Measurements from ENCODE around the gene KIAA0408. TPM values are rescaled to one million over a fixed set of nuclear protein-coding genes. Genes with fewer than 3 reads are reported as not detected.

The KIAA0408 gene
- total RNA-seq, 2 donors from 2014 or later = 0.64 to 0.84 TPM

DNA sequence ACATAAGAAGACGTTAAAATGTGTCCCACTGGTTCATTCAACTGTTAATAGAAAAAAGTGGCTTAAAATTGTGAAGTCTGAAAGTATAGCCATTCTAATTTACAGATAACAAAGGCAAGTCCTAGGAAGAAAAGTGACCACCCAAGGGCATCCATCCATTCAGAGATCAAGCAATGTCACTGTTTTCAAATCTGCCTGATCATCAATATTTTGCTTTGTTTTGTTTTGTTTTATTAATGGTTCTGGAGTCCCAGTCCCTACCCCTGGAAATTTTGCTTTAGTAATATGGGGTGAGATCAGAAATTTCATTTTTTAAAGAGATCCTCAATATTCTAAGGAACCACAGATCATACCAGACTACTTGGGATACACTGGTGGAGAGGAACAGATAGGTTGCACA, 17.3 kb downstream of the KIAA0408 start:
- no peak overlapping the region for H3K27ac ChIP-seq (ENCODE audit: low read depth, low read length)
- no peak overlapping the region for H3K4me3 Mint-ChIP-seq
- no peaks in the 10 kb centered on the region for H3K36me3 Mint-ChIP-seq (ENCODE audit: low read depth)
- no peaks in the 10 kb centered on the region for H3K4me1 ChIP-seq (ENCODE audit: control insufficient read depth, insufficient read depth, low read length)
- WGBS, 2 experiments (ENCODE audit: insufficient coverage in 1 of 2, insufficient read length in 1 of 2) = 100% methylated on average over 1 of the region's 1 CpG; no CpG with 5 or more reads in 1 of the 2 experiments
- no peak overlapping the region for H3K27ac Mint-ChIP-seq
- H3K27me3 Mint-ChIP-seq (ENCODE audit: insufficient read depth) = no peaks in the 10 kb centered on the region
- no peak for DNase-seq
- no peaks in the 10 kb centered on the region for H3K27me3 ChIP-seq (ENCODE audit: control insufficient read depth, insufficient read depth, low read length, poor library complexity, severe bottlenecking)
- TF ChIP-seq, protein P1, sequence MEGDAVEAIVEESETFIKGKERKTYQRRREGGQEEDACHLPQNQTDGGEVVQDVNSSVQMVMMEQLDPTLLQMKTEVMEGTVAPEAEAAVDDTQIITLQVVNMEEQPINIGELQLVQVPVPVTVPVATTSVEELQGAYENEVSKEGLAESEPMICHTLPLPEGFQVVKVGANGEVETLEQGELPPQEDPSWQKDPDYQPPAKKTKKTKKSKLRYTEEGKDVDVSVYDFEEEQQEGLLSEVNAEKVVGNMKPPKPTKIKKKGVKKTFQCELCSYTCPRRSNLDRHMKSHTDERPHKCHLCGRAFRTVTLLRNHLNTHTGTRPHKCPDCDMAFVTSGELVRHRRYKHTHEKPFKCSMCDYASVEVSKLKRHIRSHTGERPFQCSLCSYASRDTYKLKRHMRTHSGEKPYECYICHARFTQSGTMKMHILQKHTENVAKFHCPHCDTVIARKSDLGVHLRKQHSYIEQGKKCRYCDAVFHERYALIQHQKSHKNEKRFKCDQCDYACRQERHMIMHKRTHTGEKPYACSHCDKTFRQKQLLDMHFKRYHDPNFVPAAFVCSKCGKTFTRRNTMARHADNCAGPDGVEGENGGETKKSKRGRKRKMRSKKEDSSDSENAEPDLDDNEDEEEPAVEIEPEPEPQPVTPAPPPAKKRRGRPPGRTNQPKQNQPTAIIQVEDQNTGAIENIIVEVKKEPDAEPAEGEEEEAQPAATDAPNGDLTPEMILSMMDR (conservative IDR thresholded peaks at IDR 0.05) = no peak
- no peak overlapping the region for H3K4me3 ChIP-seq (ENCODE audit: low read length)
- H3K9me3 Mint-ChIP-seq = no peaks in the 10 kb centered on the region
- H3K9me3 ChIP-seq (ENCODE audit: control insufficient read depth, low read length) = no peaks in the 10 kb centered on the region
- H3K36me3 ChIP-seq (ENCODE audit: control insufficient read depth, insufficient read depth, low read length) = no peaks in the 10 kb centered on the region
- H3K9ac ChIP-seq (ENCODE audit: extremely low read depth, low read length, poor library complexity, severe bottlenecking) = no peak overlapping the region
- H3K4me1 Mint-ChIP-seq = no peaks in the 10 kb centered on the region

DNA sequence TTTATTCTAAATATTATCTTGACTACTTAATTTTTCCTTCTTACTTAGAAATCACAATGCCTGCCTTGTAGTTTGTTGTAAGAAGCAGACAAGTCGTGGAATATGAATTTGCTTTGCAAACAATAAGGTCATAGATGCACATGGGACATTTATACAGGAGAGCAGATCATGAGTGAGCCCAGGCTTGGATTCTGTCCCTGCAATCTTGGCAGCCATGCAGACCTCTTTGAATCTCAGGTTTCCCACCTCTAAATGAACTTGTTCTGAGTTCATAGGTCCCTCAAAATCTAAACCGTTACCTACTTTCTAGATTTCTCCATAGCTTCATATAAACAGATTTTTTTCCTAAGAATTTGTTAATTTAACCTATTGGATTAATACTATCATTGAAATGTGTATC, 19.5 kb downstream of the KIAA0408 start:
- Mint-ChIP-seq H3K4me1 (peaks cover 2% of the 10 kb centered on the region), H3K27ac (no peak overlapping the region), H3K4me3 (no peak overlapping the region), H3K36me3 (ENCODE audit: low read depth) (no peaks in the 10 kb centered on the region), H3K9me3 (no peaks in the 10 kb centered on the region), H3K27me3 (ENCODE audit: insufficient read depth) (no peaks in the 10 kb centered on the region)
- Histone ChIP-seq H3K36me3 (ENCODE audit: control insufficient read depth, insufficient read depth, low read length) (no peaks in the 10 kb centered on the region), H3K9ac (ENCODE audit: extremely low read depth, low read length, poor library complexity, severe bottlenecking) (no peak overlapping the region), H3K27ac (ENCODE audit: low read depth, low read length) (no peak overlapping the region), H3K4me1 (ENCODE audit: control insufficient read depth, insufficient read depth, low read length) (no peaks in the 10 kb centered on the region), H3K27me3 (ENCODE audit: control insufficient read depth, insufficient read depth, low read length, poor library complexity, severe bottlenecking) (no peaks in the 10 kb centered on the region), H3K9me3 (ENCODE audit: control insufficient read depth, low read length) (no peaks in the 10 kb centered on the region), H3K4me3 (ENCODE audit: low read length) (no peak overlapping the region)
- TF ChIP-seq, protein P1 (conservative IDR thresholded peaks at IDR 0.05) = no peak
- 0 to 21% methylated on average over 1 to 2 of the region's 2 CpGs for WGBS, 2 experiments (ENCODE audit: insufficient coverage in 1 of 2, insufficient read length in 1 of 2)
- no peak for DNase-seq

DNA sequence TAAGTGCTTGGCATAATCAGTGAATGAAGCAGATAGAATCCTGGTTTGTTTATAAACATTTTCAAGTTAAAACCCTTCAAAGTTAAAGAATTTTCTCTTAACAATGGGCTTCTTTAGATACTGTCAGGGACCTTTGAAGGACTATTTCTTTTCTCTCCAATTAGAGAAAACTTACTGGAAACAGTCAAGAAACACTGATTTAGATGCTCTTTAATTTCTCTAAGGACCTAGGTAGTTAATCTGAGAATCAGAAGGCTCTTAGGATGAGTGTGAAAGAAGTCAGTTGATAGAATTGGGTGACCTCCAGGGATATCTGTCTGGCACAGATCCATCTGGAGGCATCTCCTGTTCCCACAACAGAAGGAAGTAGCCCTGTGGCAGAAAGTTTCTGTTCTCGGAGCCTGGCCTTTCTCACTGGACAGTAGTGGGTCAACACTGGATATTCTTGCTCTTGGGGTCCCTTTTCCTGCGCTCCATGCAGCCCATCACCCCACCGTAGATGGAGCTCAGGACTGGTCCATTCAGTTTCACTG, 22.5 kb downstream of the KIAA0408 start:
- Mint-ChIP-seq H3K4me3 (no peak overlapping the region), H3K4me1 (peaks cover 6% of the 10 kb centered on the region), H3K9me3 (no peaks in the 10 kb centered on the region), H3K27ac (no peak overlapping the region), H3K27me3 (ENCODE audit: insufficient read depth) (no peaks in the 10 kb centered on the region), H3K36me3 (ENCODE audit: low read depth) (no peaks in the 10 kb centered on the region)
- Histone ChIP-seq H3K9me3 (ENCODE audit: control insufficient read depth, low read length) (no peaks in the 10 kb centered on the region), H3K27me3 (ENCODE audit: control insufficient read depth, insufficient read depth, low read length, poor library complexity, severe bottlenecking) (no peaks in the 10 kb centered on the region), H3K36me3 (ENCODE audit: control insufficient read depth, insufficient read depth, low read length) (no peaks in the 10 kb centered on the region), H3K4me3 (ENCODE audit: low read length) (no peak overlapping the region), H3K27ac (ENCODE audit: low read depth, low read length) (no peak overlapping the region), H3K4me1 (ENCODE audit: control insufficient read depth, insufficient read depth, low read length) (no peaks in the 10 kb centered on the region), H3K9ac (ENCODE audit: extremely low read depth, low read length, poor library complexity, severe bottlenecking) (no peak overlapping the region)
- DNase-seq = no peak
- 93 to 94% methylated on average over 2 to 3 of the region's 3 CpGs for WGBS, 2 experiments (ENCODE audit: insufficient coverage in 1 of 2, insufficient read length in 1 of 2)
- TF ChIP-seq, protein P1 (conservative IDR thresholded peaks at IDR 0.05) = no peak
